ENCODE measurements around the gene PLA2G2F.

DNA sequence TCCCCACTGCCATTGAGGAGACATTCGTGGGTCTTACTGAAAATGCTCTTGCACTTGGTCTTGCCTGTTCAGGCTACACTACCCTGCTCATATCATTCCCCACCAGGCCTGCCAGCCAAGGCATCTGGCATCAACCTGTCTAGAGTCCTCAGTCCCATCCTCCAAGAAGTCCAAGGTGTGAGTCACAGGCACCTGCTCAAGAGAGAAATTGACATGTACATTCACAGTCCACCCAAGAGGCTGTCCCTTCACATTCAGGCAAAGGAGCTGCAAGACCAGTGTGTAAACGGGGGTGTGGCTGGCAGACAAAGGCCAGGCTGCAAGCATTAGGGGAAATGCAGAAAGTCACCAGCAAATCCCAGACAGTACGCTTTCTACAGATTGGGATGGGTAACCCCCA is 60.3 kb downstream of the PLA2G2F start:
- TF ChIP-seq RFX5 (IDR thresholded peaks at IDR 0.05; ENCODE audit: borderline replicate concordance, low read depth, low read length) (no peak), SIN3A (conservative IDR thresholded peaks at IDR 0.05 in 1 of 2, IDR thresholded peaks at IDR 0.05 in 1 of 2; ENCODE audit: low read depth in 1 of 2, low read length in 2 of 2) (no peak), EP300 (IDR thresholded peaks at IDR 0.05; ENCODE audit: borderline replicate concordance in 1 of 2, low read depth in 2 of 2, low read length in 2 of 2) (no peak), POLR2A (IDR thresholded peaks at IDR 0.05; ENCODE audit: control extremely low read depth in 1 of 2, low read depth in 2 of 2, low read length in 2 of 2) (no peak), CREB1 (IDR thresholded peaks at IDR 0.05) (no peak), CEBPB (IDR thresholded peaks at IDR 0.05; ENCODE audit: low read depth, low read length) (no peak)
- TF ChIP-seq, protein P1, sequence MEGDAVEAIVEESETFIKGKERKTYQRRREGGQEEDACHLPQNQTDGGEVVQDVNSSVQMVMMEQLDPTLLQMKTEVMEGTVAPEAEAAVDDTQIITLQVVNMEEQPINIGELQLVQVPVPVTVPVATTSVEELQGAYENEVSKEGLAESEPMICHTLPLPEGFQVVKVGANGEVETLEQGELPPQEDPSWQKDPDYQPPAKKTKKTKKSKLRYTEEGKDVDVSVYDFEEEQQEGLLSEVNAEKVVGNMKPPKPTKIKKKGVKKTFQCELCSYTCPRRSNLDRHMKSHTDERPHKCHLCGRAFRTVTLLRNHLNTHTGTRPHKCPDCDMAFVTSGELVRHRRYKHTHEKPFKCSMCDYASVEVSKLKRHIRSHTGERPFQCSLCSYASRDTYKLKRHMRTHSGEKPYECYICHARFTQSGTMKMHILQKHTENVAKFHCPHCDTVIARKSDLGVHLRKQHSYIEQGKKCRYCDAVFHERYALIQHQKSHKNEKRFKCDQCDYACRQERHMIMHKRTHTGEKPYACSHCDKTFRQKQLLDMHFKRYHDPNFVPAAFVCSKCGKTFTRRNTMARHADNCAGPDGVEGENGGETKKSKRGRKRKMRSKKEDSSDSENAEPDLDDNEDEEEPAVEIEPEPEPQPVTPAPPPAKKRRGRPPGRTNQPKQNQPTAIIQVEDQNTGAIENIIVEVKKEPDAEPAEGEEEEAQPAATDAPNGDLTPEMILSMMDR (IDR thresholded peaks at IDR 0.05; ENCODE audit: control extremely low read depth in 1 of 3, insufficient read depth in 1 of 3, low read depth in 1 of 3, low read length in 3 of 3) = no peak
